Measurements from ENCODE around the gene GLRA3. TPM values are rescaled to one million over a fixed set of nuclear protein-coding genes. Genes with fewer than 3 reads are reported as not detected.

Gene GLRA3
- total RNA-seq, 1 donor from 2014 or later, result not detected

GRCh38 chr4:174739576-174739975 is 89.5 kb downstream of the GLRA3 start:
- H3K4me1 ChIP-seq, result no peaks in the 10 kb centered on the region
- no peaks in the 10 kb centered on the region for H3F3A ChIP-seq (ENCODE audit: low read depth)
- peaks cover 2% of the 10 kb centered on the region for H3K9me3 Mint-ChIP-seq
- H2AFZ ChIP-seq (replicated peaks), result no peak overlapping the region
- no peaks in the 10 kb centered on the region for H3K9me3 ChIP-seq (ENCODE audit: low read depth)
- no peaks in the 10 kb centered on the region for H4K20me1 ChIP-seq (ENCODE audit: low read depth)
- H3K27ac Mint-ChIP-seq, result no peak overlapping the region
- no peaks in the 10 kb centered on the region for H3K79me2 ChIP-seq (ENCODE audit: low read depth)
- no peaks in the 10 kb centered on the region for H3K27me3 ChIP-seq
- no peak overlapping the region for H3K4me3 ChIP-seq
- H3K9ac ChIP-seq, result no peak overlapping the region
- H3K36me3 ChIP-seq, result no peaks in the 10 kb centered on the region
- no peak overlapping the region for H3K4me3 Mint-ChIP-seq
- DNase-seq (ENCODE audit: low spot score), result no peak
- H3K27ac ChIP-seq, result no peak overlapping the region
- H3K27me3 Mint-ChIP-seq (ENCODE audit: insufficient read depth, low read depth), result no peaks in the 10 kb centered on the region
- H3K4me2 ChIP-seq, result no peak overlapping the region
- no peak for TF ChIP-seq EZH2phosphoT487 (IDR thresholded peaks at IDR 0.05)
- no peak for TF ChIP-seq EZH2 (IDR thresholded peaks at IDR 0.05)
- TF ChIP-seq, protein P1, sequence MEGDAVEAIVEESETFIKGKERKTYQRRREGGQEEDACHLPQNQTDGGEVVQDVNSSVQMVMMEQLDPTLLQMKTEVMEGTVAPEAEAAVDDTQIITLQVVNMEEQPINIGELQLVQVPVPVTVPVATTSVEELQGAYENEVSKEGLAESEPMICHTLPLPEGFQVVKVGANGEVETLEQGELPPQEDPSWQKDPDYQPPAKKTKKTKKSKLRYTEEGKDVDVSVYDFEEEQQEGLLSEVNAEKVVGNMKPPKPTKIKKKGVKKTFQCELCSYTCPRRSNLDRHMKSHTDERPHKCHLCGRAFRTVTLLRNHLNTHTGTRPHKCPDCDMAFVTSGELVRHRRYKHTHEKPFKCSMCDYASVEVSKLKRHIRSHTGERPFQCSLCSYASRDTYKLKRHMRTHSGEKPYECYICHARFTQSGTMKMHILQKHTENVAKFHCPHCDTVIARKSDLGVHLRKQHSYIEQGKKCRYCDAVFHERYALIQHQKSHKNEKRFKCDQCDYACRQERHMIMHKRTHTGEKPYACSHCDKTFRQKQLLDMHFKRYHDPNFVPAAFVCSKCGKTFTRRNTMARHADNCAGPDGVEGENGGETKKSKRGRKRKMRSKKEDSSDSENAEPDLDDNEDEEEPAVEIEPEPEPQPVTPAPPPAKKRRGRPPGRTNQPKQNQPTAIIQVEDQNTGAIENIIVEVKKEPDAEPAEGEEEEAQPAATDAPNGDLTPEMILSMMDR (IDR thresholded peaks at IDR 0.05), result no peak
- H3K36me3 Mint-ChIP-seq, result no peaks in the 10 kb centered on the region
- H3K4me1 Mint-ChIP-seq, result no peaks in the 10 kb centered on the region

GRCh38 chr4:174734181-174734580 is 94.9 kb downstream of the GLRA3 start:
- TF ChIP-seq, protein P1 (IDR thresholded peaks at IDR 0.05), result no peak
- TF ChIP-seq EZH2phosphoT487 (IDR thresholded peaks at IDR 0.05) (no peak), EZH2 (IDR thresholded peaks at IDR 0.05) (no peak)
- Mint-ChIP-seq H3K9me3 (no peaks in the 10 kb centered on the region), H3K27me3 (ENCODE audit: insufficient read depth, low read depth) (no peaks in the 10 kb centered on the region), H3K4me3 (no peak overlapping the region), H3K4me1 (no peaks in the 10 kb centered on the region), H3K27ac (no peak overlapping the region), H3K36me3 (no peaks in the 10 kb centered on the region)
- Histone ChIP-seq H3K4me1 (no peaks in the 10 kb centered on the region), H3F3A (ENCODE audit: low read depth) (no peaks in the 10 kb centered on the region), H3K9ac (no peak overlapping the region), H2AFZ (replicated peaks) (no peak overlapping the region), H4K20me1 (ENCODE audit: low read depth) (no peaks in the 10 kb centered on the region), H3K27ac (no peak overlapping the region), H3K4me3 (no peak overlapping the region), H3K36me3 (no peaks in the 10 kb centered on the region), H3K79me2 (ENCODE audit: low read depth) (no peaks in the 10 kb centered on the region), H3K4me2 (no peak overlapping the region), H3K9me3 (ENCODE audit: low read depth) (no peaks in the 10 kb centered on the region), H3K27me3 (no peaks in the 10 kb centered on the region)
- DNase-seq (ENCODE audit: low spot score), result no peak

- Mint-ChIP-seq H3K27me3 (ENCODE audit: insufficient read depth, low read depth) (no peaks in the 10 kb centered on the region), H3K9me3 (no peaks in the 10 kb centered on the region), H3K4me3 (no peak overlapping the region), H3K4me1 (peaks cover 4% of the 10 kb centered on the region), H3K27ac (no peak overlapping the region), H3K36me3 (no peaks in the 10 kb centered on the region)
- H3K9me3 ChIP-seq (ENCODE audit: low read depth), result no peaks in the 10 kb centered on the region
- no peaks in the 10 kb centered on the region for H3K79me2 ChIP-seq (ENCODE audit: low read depth)
- H3K36me3 ChIP-seq, result no peaks in the 10 kb centered on the region
- no peak overlapping the region for H3K4me3 ChIP-seq
- DNase-seq (ENCODE audit: low spot score), result no peak
- TF ChIP-seq, protein P1 (IDR thresholded peaks at IDR 0.05), result no peak
- TF ChIP-seq EZH2phosphoT487 (IDR thresholded peaks at IDR 0.05) (no peak), EZH2 (IDR thresholded peaks at IDR 0.05) (no peak)
- no peaks in the 10 kb centered on the region for H4K20me1 ChIP-seq (ENCODE audit: low read depth)
- H3K4me2 ChIP-seq, result no peak overlapping the region
- H3F3A ChIP-seq (ENCODE audit: low read depth), result no peaks in the 10 kb centered on the region
- H3K27me3 ChIP-seq, result no peaks in the 10 kb centered on the region
- no peak overlapping the region for H3K9ac ChIP-seq
- H3K27ac ChIP-seq, result no peak overlapping the region
- H2AFZ ChIP-seq (replicated peaks), result no peak overlapping the region
- H3K4me1 ChIP-seq, result peaks cover 12% of the 10 kb centered on the region
These were observed 111.2 kb downstream of the GLRA3 start for GRCh38 chr4:174717828-174718227.

All from neural progenitor cell (in vitro differentiated cells).